Muscle layer of colon (tissue), 2 donors: ENCODE results near the gene FAM117A.
"Not testable (repeated sequence)": the region's sequence is repeated elsewhere in the genome, so short reads cannot be mapped to it uniquely, and the experiment has no call there.

Experiments used
- H3K27ac ChIP-seq: one replicate; pipeline ENCODE4 v1.7.0; 2013; ENCODE audit warnings: low read depth, mild to moderate bottlenecking, low read length, moderate library complexity
- H3K27me3 ChIP-seq, 2 donors: one replicate each; pipeline ENCODE4 v1.7.0; 2013; ENCODE audit warnings: low read length in 2 of 2, mild to moderate bottlenecking in 2 of 2; ENCODE audit not compliant: insufficient read depth in 2 of 2, control insufficient read depth in 1 of 2
- H3K36me3 ChIP-seq: one replicate; pipeline ENCODE4 v1.7.0; 2013; ENCODE audit warnings: mild to moderate bottlenecking, low read length; ENCODE audit not compliant: insufficient read depth
- H3K4me1 ChIP-seq: one replicate; pipeline ENCODE4 v1.7.0; 2013; ENCODE audit warnings: mild to moderate bottlenecking, low read length; ENCODE audit not compliant: insufficient read depth
- H3K4me3 ChIP-seq, 2 donors: one replicate each; pipeline ENCODE4 v1.7.0; 2013; ENCODE audit warnings: low read length in 2 of 2, low read depth in 1 of 2, mild to moderate bottlenecking in 1 of 2, moderate library complexity in 1 of 2
- H3K9ac ChIP-seq: one replicate; pipeline ENCODE4 v1.7.0; 2013; ENCODE audit warnings: low read length
- H3K9me3 ChIP-seq: one replicate; pipeline ENCODE4 v1.7.0; 2013; ENCODE audit warnings: mild to moderate bottlenecking, low read length
- donor health status: abdominal sarcoma.
- donor health status: Adenocarcinoma of cecum.

The FAM117A gene

GRCh38 chr17:49760296-49760695 lies 3.6 kb downstream of the FAM117A start:
- no peak overlapping the region for H3K9ac ChIP-seq
- no peaks in the 10 kb centered on the region for H3K36me3 ChIP-seq
- H3K27me3 ChIP-seq: no peaks in the 10 kb centered on the region
- peaks cover 52% of the 10 kb centered on the region for H3K4me1 ChIP-seq
- no peaks in the 10 kb centered on the region for H3K9me3 ChIP-seq
- no peak overlapping the region for H3K4me3 ChIP-seq
- H3K27ac ChIP-seq: no peak overlapping the region

DNA sequence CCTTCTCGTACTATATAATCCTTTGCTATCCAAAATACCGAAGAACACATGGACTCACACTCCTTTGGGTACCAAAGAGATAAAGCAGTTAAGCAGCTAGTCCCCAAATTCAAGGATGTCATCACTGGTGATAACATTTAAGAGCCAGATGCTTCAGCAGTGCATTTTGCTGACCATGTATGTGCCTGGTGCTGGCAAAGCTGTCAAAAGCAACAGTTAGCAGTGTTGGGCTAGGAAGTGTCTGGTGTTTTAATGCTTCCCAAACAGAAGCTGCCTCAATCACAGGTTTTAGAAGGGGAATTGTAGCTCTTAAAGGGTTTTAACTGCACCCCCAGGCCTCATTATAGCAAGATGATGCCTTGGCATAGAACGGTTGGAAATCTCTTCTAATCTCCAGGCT lies 4.7 kb downstream of the FAM117A start:
- H3K4me3 ChIP-seq: no peak overlapping the region
- no peaks in the 10 kb centered on the region for H3K27me3 ChIP-seq
- no peaks in the 10 kb centered on the region for H3K9me3 ChIP-seq
- H3K9ac ChIP-seq: no peak overlapping the region
- no peaks in the 10 kb centered on the region for H3K36me3 ChIP-seq
- H3K4me1 ChIP-seq: peaks cover 51% of the 10 kb centered on the region
- H3K27ac ChIP-seq: peak overlapping the region; percentile 47

- not testable (repeated sequence) for H3K9me3 ChIP-seq, H3K27me3 ChIP-seq, H3K4me3 ChIP-seq, H3K36me3 ChIP-seq, H3K9ac ChIP-seq
- Histone ChIP-seq H3K27ac (peak overlapping the region; percentile 47), H3K4me1 (peaks cover 51% of the 10 kb centered on the region)
Observed at GRCh38 chr17:49758464-49759010, 5.4 kb downstream of the FAM117A start.

DNA sequence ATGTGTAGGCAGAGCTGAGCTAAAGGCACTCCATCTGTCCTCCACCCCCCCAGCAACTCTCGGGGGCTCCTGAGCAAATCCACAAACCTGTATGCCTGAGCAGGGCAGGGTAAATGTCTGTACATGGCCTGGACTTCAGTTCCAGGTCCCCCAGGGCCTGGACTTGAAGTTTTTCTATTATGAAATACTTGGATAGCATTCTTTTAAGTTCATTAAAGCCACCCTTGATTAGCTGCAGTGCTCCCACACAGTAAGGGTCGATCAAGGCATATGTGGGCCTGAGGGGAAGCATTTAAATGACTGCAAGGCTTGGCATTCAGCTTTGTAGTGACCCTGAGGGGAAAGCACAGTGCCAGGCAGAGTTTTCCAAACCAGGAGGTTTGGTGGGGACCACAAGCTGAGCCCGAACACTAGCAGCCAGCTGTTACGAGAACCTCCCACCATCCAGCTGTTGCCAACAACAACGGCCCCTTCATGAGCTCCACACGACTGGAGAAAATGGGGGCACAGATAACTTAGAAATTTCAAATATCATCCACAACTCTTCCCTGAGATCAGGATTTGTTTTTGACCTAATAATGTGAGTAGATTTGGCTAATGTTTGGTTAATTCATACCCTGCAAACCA lies 6.7 kb downstream of the FAM117A start:
- Histone ChIP-seq H3K4me1 (peaks cover 46% of the 10 kb centered on the region), H3K27ac (no peak overlapping the region), H3K27me3 (no peaks in the 10 kb centered on the region), H3K9ac (no peak overlapping the region), H3K36me3 (no peaks in the 10 kb centered on the region), H3K9me3 (no peaks in the 10 kb centered on the region), H3K4me3 (no peak overlapping the region)

DNA sequence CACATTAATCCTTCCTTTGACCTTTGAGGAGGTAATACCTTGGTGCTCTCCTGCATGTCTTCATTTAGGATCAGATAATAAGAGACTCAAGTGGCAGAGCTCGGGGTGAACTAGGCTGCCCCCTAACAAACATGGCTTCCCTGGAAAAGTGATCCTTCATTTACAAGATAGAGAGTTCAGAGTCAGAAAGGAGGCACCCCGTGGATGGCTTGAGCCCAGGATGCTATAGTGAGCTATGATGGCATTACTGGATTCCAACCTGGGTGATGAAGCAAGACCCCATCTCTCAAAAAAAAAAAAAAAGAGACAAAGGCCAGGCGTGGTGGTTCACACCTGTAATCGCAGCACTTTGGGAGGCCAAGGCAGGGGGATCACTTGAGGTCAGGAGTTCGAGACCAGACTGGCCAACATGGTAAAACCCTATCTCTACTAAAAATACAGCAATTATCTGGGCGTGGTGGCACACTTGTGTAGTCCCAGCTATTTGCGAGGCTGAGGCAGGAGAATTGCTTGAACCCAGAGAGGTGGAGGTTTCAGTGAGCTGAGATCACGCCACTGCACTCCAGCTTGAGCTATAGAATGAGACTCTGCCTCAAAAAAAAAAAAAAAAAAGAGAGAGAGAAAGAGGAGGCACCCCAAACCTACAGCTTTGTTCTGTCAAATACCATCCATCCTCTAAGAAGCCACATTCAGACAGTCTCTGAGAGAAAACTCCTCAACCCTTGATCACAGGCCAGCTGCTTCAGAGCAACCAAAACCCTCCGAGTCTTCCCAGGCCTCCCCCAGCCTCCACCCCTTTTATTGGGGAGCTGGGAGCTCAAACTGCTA lies 7.4 kb downstream of the FAM117A start:
- H3K9me3 ChIP-seq: no peaks in the 10 kb centered on the region
- H3K27ac ChIP-seq: no peak overlapping the region
- no peak overlapping the region for H3K9ac ChIP-seq
- H3K36me3 ChIP-seq: no peaks in the 10 kb centered on the region
- H3K4me3 ChIP-seq: no peak overlapping the region
- H3K27me3 ChIP-seq: no peaks in the 10 kb centered on the region
- H3K4me1 ChIP-seq: peaks cover 38% of the 10 kb centered on the region

GRCh38 chr17:49755663-49756283 lies 8.2 kb downstream of the FAM117A start:
- Histone ChIP-seq H3K9ac (no peak overlapping the region), H3K4me1 (peaks cover 31% of the 10 kb centered on the region), H3K9me3 (no peaks in the 10 kb centered on the region), H3K27me3 (no peaks in the 10 kb centered on the region), H3K4me3 (no peak overlapping the region), H3K27ac (no peak overlapping the region), H3K36me3 (no peaks in the 10 kb centered on the region)

GRCh38 chr17:49753959-49754391 lies 10.0 kb downstream of the FAM117A start:
- Histone ChIP-seq H3K9ac (no peak overlapping the region), H3K36me3 (no peaks in the 10 kb centered on the region), H3K4me3 (no peak overlapping the region), H3K27ac (no peak overlapping the region), H3K9me3 (no peaks in the 10 kb centered on the region), H3K4me1 (peaks cover 14% of the 10 kb centered on the region), H3K27me3 (no peaks in the 10 kb centered on the region)

DNA sequence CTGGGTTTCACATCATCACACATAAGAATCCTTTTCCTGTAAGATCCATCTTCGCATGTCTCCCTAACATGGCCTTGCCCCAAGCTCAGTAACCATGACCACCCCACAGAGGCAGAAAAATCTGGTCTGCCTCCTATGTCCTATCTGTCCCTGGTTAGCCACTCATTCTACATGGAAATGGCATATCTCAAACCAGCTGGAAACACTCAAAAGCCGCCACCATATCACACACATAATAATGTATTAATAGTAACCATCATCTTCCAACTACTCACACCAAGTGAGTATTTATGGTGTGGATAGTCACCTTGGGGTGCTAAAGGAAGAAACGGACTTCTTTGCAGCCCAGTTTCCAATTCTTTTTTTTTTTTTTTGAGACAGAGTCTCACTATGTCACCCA lies 11.4 kb downstream of the FAM117A start:
- no peak overlapping the region for H3K27ac ChIP-seq
- no peak overlapping the region for H3K9ac ChIP-seq
- no peaks in the 10 kb centered on the region for H3K27me3 ChIP-seq
- no peaks in the 10 kb centered on the region for H3K9me3 ChIP-seq
- H3K4me3 ChIP-seq: no peak overlapping the region
- no peaks in the 10 kb centered on the region for H3K36me3 ChIP-seq
- H3K4me1 ChIP-seq: peaks cover 14% of the 10 kb centered on the region

- Histone ChIP-seq H3K9me3 (no peaks in the 10 kb centered on the region), H3K4me1 (peaks cover 23% of the 10 kb centered on the region), H3K27me3 (no peaks in the 10 kb centered on the region), H3K4me3 (no peak overlapping the region), H3K9ac (no peak overlapping the region), H3K36me3 (peaks cover 5% of the 10 kb centered on the region), H3K27ac (no peak overlapping the region)
Observed at GRCh38 chr17:49749730-49750129, 14.2 kb downstream of the FAM117A start.

GRCh38 chr17:49748791-49749190 lies 15.1 kb downstream of the FAM117A start:
- peaks cover 23% of the 10 kb centered on the region for H3K4me1 ChIP-seq
- H3K4me3 ChIP-seq: no peak overlapping the region
- H3K27ac ChIP-seq: no peak overlapping the region
- H3K36me3 ChIP-seq: peaks cover 5% of the 10 kb centered on the region
- H3K9ac ChIP-seq: no peak overlapping the region
- no peaks in the 10 kb centered on the region for H3K9me3 ChIP-seq
- no peaks in the 10 kb centered on the region for H3K27me3 ChIP-seq

DNA sequence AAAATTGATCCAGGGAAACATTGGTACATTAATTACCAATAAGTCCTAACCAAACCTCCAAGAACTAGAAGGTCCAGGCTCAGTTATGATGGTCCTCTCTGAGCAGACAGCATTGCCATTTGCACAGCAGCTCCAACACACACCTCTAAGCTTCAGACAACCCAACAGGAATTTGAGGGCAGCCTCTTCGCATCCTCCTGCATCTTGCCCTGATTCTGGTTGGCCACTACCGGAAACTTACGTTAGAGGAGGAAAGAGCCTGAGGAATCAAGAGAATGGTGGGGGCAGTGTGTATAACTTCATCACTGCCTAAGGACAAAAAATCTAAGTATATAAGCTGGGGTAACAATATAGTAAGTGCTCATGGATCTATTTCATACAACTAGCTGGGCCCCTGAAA lies 15.7 kb downstream of the FAM117A start:
- no peaks in the 10 kb centered on the region for H3K9me3 ChIP-seq
- H3K4me1 ChIP-seq: peaks cover 23% of the 10 kb centered on the region

More for the DNA sequence above, 15.7 kb downstream of the FAM117A start:
- H3K27me3 ChIP-seq: no peaks in the 10 kb centered on the region
- H3K9ac ChIP-seq: no peak overlapping the region
- H3K36me3 ChIP-seq: peaks cover 5% of the 10 kb centered on the region
- no peak overlapping the region for H3K4me3 ChIP-seq
- H3K27ac ChIP-seq: no peak overlapping the region
